ENCODE results near the gene CPSF4L. TPM values are rescaled to one million over a fixed set of nuclear protein-coding genes. Genes with fewer than 3 reads are reported as not detected.

CPSF4L gene
- total RNA-seq, 6 experiments from 2014 or later, result not detected

DNA sequence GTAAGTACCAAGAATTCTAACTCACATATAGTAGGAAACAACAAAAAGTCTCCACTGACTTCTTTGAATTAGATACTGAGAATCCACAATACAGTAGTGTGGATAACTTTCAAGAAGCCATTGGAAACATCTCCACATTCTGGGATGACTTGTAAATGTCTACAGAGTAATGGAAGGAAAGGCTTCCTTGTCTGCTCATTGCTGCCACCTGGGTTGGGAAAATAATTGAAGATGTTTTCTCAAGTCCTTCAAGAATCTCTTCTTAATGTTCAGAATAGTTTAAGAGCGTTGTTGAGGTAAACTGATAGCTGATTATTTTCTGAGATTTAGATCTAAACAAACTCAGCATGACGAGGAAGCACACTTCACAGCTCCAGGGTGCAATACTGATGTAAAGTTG, 14.0 kb downstream of the CPSF4L start:
- intact Hi-C loops (cut with DNase I), result no loop called here
- no peak for TF ChIP-seq POLR2A (IDR thresholded peaks at IDR 0.05)
- TF ChIP-seq, protein P1, sequence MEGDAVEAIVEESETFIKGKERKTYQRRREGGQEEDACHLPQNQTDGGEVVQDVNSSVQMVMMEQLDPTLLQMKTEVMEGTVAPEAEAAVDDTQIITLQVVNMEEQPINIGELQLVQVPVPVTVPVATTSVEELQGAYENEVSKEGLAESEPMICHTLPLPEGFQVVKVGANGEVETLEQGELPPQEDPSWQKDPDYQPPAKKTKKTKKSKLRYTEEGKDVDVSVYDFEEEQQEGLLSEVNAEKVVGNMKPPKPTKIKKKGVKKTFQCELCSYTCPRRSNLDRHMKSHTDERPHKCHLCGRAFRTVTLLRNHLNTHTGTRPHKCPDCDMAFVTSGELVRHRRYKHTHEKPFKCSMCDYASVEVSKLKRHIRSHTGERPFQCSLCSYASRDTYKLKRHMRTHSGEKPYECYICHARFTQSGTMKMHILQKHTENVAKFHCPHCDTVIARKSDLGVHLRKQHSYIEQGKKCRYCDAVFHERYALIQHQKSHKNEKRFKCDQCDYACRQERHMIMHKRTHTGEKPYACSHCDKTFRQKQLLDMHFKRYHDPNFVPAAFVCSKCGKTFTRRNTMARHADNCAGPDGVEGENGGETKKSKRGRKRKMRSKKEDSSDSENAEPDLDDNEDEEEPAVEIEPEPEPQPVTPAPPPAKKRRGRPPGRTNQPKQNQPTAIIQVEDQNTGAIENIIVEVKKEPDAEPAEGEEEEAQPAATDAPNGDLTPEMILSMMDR (IDR thresholded peaks at IDR 0.05), result peak in 2 of 4 donors; percentile 14 to 22

GRCh38 chr17:73240561-73240960, 21.1 kb downstream of the CPSF4L start:
- H3K4me1 ChIP-seq, result peaks cover 0 to 2% (median 0%) of the 10 kb centered on the region in 4 donors
- intact Hi-C loops (cut with DNase I), result no loop called here
- 54% methylated on average over 2 of the region's 2 CpGs for WGBS (ENCODE audit: insufficient coverage, low coverage, low lambda C conversion rate, missing lambda C conversion rate)
- peaks cover 0 to 18% (median 12%) of the 10 kb centered on the region in 4 donors for H3K36me3 ChIP-seq
- H3K27ac ChIP-seq, result no peak overlapping the region
- TF ChIP-seq, protein P1 (IDR thresholded peaks at IDR 0.05), result no peak
- TF ChIP-seq POLR2A (IDR thresholded peaks at IDR 0.05), result no peak
- no peaks in the 10 kb centered on the region for H3K27me3 ChIP-seq
- DNase-seq (no peak), ATAC-seq (no peak)
- H3K4me3 ChIP-seq, result no peak overlapping the region
- no peaks in the 10 kb centered on the region for H3K9me3 ChIP-seq

More for the DNA sequence above, 14.0 kb downstream of the CPSF4L start:
- no peak overlapping the region for H3K4me3 ChIP-seq
- H3K9me3 ChIP-seq, result no peaks in the 10 kb centered on the region
- DNase-seq (no peak), ATAC-seq (no peak)
- no peak overlapping the region for H3K27ac ChIP-seq
- WGBS (ENCODE audit: insufficient coverage, low coverage, low lambda C conversion rate, missing lambda C conversion rate), result 76% methylated on average over 2 of the region's 2 CpGs
- no peaks in the 10 kb centered on the region for H3K27me3 ChIP-seq
- H3K36me3 ChIP-seq, result peaks cover 0 to 19% (median 8%) of the 10 kb centered on the region in 4 donors
- H3K4me1 ChIP-seq, result no peaks in the 10 kb centered on the region

GRCh38 chr17:73237714-73238113, 24.0 kb downstream of the CPSF4L start:
- DNase-seq (no peak), ATAC-seq (no peak)
- no peak overlapping the region for H3K27ac ChIP-seq
- intact Hi-C loops (cut with DNase I), result no loop called here
- 68% methylated on average over 6 of the region's 6 CpGs for WGBS (ENCODE audit: insufficient coverage, low coverage, low lambda C conversion rate, missing lambda C conversion rate)
- H3K4me1 ChIP-seq, result peaks cover 0 to 2% (median 0%) of the 10 kb centered on the region in 4 donors
- H3K9me3 ChIP-seq, result no peaks in the 10 kb centered on the region
- peaks cover 0 to 16% (median 5%) of the 10 kb centered on the region in 4 donors for H3K36me3 ChIP-seq
- H3K4me3 ChIP-seq, result no peak overlapping the region
- H3K27me3 ChIP-seq, result no peaks in the 10 kb centered on the region
- TF ChIP-seq, protein P1 (IDR thresholded peaks at IDR 0.05), result no peak
- no peak for TF ChIP-seq POLR2A (IDR thresholded peaks at IDR 0.05)

DNA sequence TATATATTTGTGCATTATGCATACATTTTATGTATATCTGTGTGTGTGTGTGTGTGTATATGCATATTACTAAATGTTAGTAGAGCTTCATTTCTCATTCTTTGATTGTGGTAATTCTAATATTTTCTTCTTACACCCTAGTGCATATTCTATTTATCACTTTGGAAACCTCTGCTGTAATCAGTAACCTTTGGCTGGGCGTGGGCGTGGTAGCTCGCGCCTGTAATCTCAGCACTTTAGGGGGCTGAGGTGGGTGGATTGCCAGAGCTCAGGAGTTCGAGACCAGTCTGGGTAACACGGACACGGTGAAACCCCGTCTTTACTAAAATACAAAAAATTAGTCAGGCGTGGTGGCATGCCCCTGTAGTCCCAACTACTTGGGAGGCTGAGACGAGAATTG, 26.9 kb downstream of the CPSF4L start:
- 45% methylated on average over 10 of the region's 10 CpGs for WGBS (ENCODE audit: insufficient coverage, low coverage, low lambda C conversion rate, missing lambda C conversion rate)
- Histone ChIP-seq H3K4me1 (peaks cover 0 to 8% (median 5%) of the 10 kb centered on the region in 4 donors), H3K36me3 (peaks cover 0 to 16% (median 3%) of the 10 kb centered on the region in 4 donors), H3K27ac (no peak overlapping the region), H3K4me3 (no peak overlapping the region), H3K27me3 (no peaks in the 10 kb centered on the region), H3K9me3 (no peaks in the 10 kb centered on the region)
- no peak for DNase-seq
- no peak for ATAC-seq
- TF ChIP-seq POLR2A (IDR thresholded peaks at IDR 0.05), result no peak
- TF ChIP-seq, protein P1 (IDR thresholded peaks at IDR 0.05), result no peak
- intact Hi-C loops (cut with DNase I), result loop anchor here in 1 of 2 donors (5.0 kb wide), 1 partner anchor 37 kb away; no protein-coding TSS in a partner anchor

Measured in right lobe of liver (tissue), 6 donors.